Glutamatergic neuron (in vitro differentiated cells): ENCODE data around the gene DPH7. TPM values are rescaled to one million over a fixed set of nuclear protein-coding genes. Genes with fewer than 3 reads are reported as not detected.
"Not testable (repeated sequence)": the region's sequence is repeated elsewhere in the genome, so short reads cannot be mapped to it uniquely, and the experiment has no call there.

Source experiments
- DNase-seq: peaks from one replicate; pipeline ENCODE4 v3.0.0; 2022
- H3K27ac Mint-ChIP-seq: one replicate; pipeline ENCODE4 v1.8.0; 2020; ENCODE audit warnings: mild to moderate bottlenecking, mixed read lengths, inconsistent platforms; ENCODE audit not compliant: unreplicated experiment
- H3K27me3 Mint-ChIP-seq: one replicate; pipeline ENCODE4 v1.8.0; 2020; ENCODE audit warnings: mild to moderate bottlenecking, moderate library complexity, mixed read lengths, inconsistent platforms; ENCODE audit not compliant: unreplicated experiment
- H3K36me3 Mint-ChIP-seq: one replicate; pipeline ENCODE4 v1.8.0; 2020; ENCODE audit warnings: mild to moderate bottlenecking, mixed read lengths, inconsistent platforms; ENCODE audit not compliant: unreplicated experiment
- H3K4me1 Mint-ChIP-seq: one replicate; pipeline ENCODE4 v1.8.0; 2020; ENCODE audit warnings: mild to moderate bottlenecking, low read depth, mixed read lengths, inconsistent platforms; ENCODE audit not compliant: unreplicated experiment
- H3K4me3 Mint-ChIP-seq: one replicate; pipeline ENCODE4 v1.8.0; 2020; ENCODE audit warnings: mild to moderate bottlenecking, mixed read lengths, inconsistent platforms; ENCODE audit not compliant: unreplicated experiment
- H3K9me3 Mint-ChIP-seq: one replicate; pipeline ENCODE4 v1.8.0; 2020; ENCODE audit warnings: mild to moderate bottlenecking, moderate library complexity, mixed read lengths, inconsistent platforms; ENCODE audit not compliant: unreplicated experiment
- CTCF ChIP-seq: fragments of 200-600 bp; sonication (generic); IDR thresholded peaks from one replicate; pipeline ENCODE4 v1.5.0; 2021; ENCODE audit not compliant: partially characterized antibody, unreplicated experiment
- total RNA-seq: library from RNA; stranded (reverse); fragmentation: NEBNext Ultra II Directional; extraction: Animal tissue kit (Norgen Biotek cat#: 25700); gene quantifications from one replicate; pipeline ENCODE4 v1.2.1, GENCODE V29; 2021; ENCODE audit not compliant: unreplicated experiment

DPH7 gene
- total RNA-seq, 1 donor from 2014 or later, result 64.6 TPM

DNA sequence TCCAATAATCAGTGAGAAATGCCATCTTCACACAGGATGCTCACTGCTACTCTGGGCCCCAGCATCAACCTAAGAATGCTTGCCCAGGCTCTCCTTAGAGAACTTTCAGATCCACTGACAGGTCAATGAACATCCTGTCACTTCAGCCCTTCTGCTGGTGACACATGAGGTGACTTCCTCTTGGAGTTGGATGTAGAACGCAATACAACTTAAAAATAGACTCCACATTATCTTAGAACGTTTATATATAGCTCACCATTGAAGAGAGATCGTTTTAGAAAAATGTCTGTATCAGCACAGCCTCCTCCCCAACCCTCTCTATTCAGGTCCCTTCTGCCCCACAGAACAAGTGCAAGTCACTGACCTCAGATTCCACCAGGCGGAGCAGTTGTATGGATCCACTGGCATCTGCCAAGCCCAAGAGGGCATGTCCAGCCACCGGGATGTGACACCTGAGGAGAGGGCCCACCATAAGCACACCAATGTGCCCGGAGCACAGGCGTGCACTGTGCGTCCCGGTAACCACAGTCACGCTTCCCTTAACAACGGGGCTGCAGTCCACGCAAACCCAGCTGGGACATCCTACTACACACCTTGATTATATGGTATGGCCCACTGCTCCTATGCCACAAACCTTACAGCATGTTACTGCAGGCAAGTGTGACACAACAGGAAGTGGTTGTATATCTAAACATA, 2.9 kb downstream of the DPH7 start:
- peaks cover 16% of the 10 kb centered on the region for H3K4me1 Mint-ChIP-seq
- peaks cover 8% of the 10 kb centered on the region for H3K36me3 Mint-ChIP-seq
- peak overlapping the region; percentile 84 for H3K27ac Mint-ChIP-seq
- no peak for DNase-seq
- peak overlapping the region; percentile 28 for H3K4me3 Mint-ChIP-seq
- H3K27me3 Mint-ChIP-seq, result peaks cover 3% of the 10 kb centered on the region
- no peak for TF ChIP-seq CTCF
- H3K9me3 Mint-ChIP-seq, result peaks cover 7% of the 10 kb centered on the region

DNA sequence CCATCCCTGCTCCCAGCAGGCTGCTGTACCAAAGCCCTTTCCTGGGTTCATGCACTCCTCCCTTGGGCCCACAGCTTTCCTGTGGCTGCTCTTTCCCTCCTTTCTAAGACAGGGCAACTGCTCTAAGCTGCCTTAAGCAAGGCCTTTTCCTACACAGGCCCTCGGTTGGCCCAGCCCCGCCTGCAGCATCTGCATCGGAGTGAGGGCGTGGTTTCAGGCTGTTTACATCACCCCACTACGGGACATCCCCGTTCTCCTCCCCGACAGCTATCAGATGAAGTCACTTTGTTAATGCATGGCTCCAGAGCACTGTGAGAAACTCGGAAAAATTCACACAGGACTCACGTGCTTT, 3.4 kb downstream of the DPH7 start:
- no peak for TF ChIP-seq CTCF
- H3K36me3 Mint-ChIP-seq, result peaks cover 8% of the 10 kb centered on the region
- H3K27me3 Mint-ChIP-seq, result peaks cover 7% of the 10 kb centered on the region
- peak overlapping the region; percentile 28 for H3K4me3 Mint-ChIP-seq
- H3K27ac Mint-ChIP-seq, result peak overlapping the region; percentile 84
- H3K9me3 Mint-ChIP-seq, result peaks cover 7% of the 10 kb centered on the region
- no peak for DNase-seq
- H3K4me1 Mint-ChIP-seq, result peaks cover 14% of the 10 kb centered on the region

GRCh38 chr9:137574192-137574591, 4.5 kb downstream of the DPH7 start:
- Mint-ChIP-seq H3K9me3 (peaks cover 7% of the 10 kb centered on the region), H3K36me3 (peaks cover 8% of the 10 kb centered on the region), H3K27me3 (peaks cover 7% of the 10 kb centered on the region), H3K4me1 (peaks cover 13% of the 10 kb centered on the region), H3K27ac (no peak overlapping the region), H3K4me3 (no peak overlapping the region)
- DNase-seq, result no peak
- no peak for TF ChIP-seq CTCF

GRCh38 chr9:137570566-137570965, 8.2 kb downstream of the DPH7 start:
- Mint-ChIP-seq H3K36me3 (peaks cover 6% of the 10 kb centered on the region), H3K27ac (no peak overlapping the region), H3K9me3 (peaks cover 5% of the 10 kb centered on the region), H3K4me1 (peaks cover 7% of the 10 kb centered on the region), H3K27me3 (peaks cover 7% of the 10 kb centered on the region), H3K4me3 (no peak overlapping the region)
- no peak for TF ChIP-seq CTCF
- DNase-seq, result no peak

DNA sequence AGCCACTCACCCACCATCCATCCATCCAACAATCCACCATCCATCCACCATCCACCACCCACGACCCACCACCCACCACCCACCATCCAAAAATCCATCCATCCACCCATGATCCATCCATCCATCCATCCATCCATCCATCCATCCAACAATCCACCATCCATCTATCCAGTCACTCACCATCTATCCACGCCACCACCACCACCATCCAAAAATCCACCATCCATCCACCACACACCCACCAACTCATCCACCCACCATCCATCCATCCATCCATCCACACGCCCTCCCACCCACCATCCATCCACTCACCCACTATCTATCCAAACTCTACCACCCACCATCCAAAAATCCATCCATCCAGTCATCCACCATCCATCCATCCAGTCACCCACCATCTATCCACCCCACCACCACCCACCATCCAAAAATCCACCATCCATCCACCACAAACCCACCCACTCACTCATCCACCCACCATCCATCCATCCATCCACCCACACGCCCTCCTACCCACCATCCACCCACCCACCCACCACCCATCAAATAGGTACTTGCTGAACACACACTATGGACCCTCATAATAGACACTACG, 9.0 kb downstream of the DPH7 start:
- no peak overlapping the region for H3K4me3 Mint-ChIP-seq
- peaks cover 5% of the 10 kb centered on the region for H3K9me3 Mint-ChIP-seq
- H3K4me1 Mint-ChIP-seq, result no peaks in the 10 kb centered on the region
- no peak overlapping the region for H3K27ac Mint-ChIP-seq
- DNase-seq, result no peak
- peaks cover 3% of the 10 kb centered on the region for H3K36me3 Mint-ChIP-seq
- peaks cover 7% of the 10 kb centered on the region for H3K27me3 Mint-ChIP-seq
- no peak for TF ChIP-seq CTCF

GRCh38 chr9:137568445-137568844, 10.3 kb downstream of the DPH7 start:
- peaks cover 11% of the 10 kb centered on the region for H3K27me3 Mint-ChIP-seq
- not testable (repeated sequence) for DNase-seq, H3K4me1 Mint-ChIP-seq, H3K27ac Mint-ChIP-seq, H3K9me3 Mint-ChIP-seq, H3K36me3 Mint-ChIP-seq, H3K4me3 Mint-ChIP-seq
